Kasumi-1 (cell line): Measurements from ENCODE around the gene POPDC2.

ENCODE experiments used
- DNase-seq, 2 experiments: peaks; one replicate each; lab custom pipeline; 2025; lab: John Stamatoyannopoulos, UW

Gene POPDC2

GRCh38 chr3:119669906-119670570 lies 9.6 kb upstream of the POPDC2 start:
- DNase-seq = no peak

GRCh38 chr3:119665954-119666559 lies 5.7 kb upstream of the POPDC2 start:
- DNase-seq = no peak

- DNase-seq = peak; percentile 15 to 18
Measured at GRCh38 chr3:119664850-119665379, 4.5 kb upstream of the POPDC2 start.

- no peak for DNase-seq
Measured at GRCh38 chr3:119664370-119664769, 4.0 kb upstream of the POPDC2 start.

- no peak for DNase-seq
Measured at GRCh38 chr3:119663885-119664284, 3.5 kb upstream of the POPDC2 start.

GRCh38 chr3:119662604-119663373 lies 2.4 kb upstream of the POPDC2 start:
- DNase-seq = no peak

GRCh38 chr3:119659606-119660291 lies 640 bp downstream of the POPDC2 start:
- peak in 1 of 2 experiments; percentile 4 for DNase-seq

GRCh38 chr3:119658994-119659393 lies 1.4 kb downstream of the POPDC2 start:
- no peak for DNase-seq

- DNase-seq = peak; percentile 6 to 14
Measured at GRCh38 chr3:119657887-119658702, 2.3 kb downstream of the POPDC2 start.

GRCh38 chr3:119653876-119654275 lies 6.5 kb downstream of the POPDC2 start:
- DNase-seq = peak; percentile 52 to 62

GRCh38 chr3:119652306-119653033 lies 7.9 kb downstream of the POPDC2 start:
- DNase-seq = no peak

- no peak for DNase-seq
Measured at GRCh38 chr3:119649761-119650160, 10.6 kb downstream of the POPDC2 start.

- no peak for DNase-seq
Measured at GRCh38 chr3:119647843-119648575, 12.4 kb downstream of the POPDC2 start.

- DNase-seq = no peak
Measured at GRCh38 chr3:119647171-119647570, 13.2 kb downstream of the POPDC2 start.

GRCh38 chr3:119645813-119646212 lies 14.6 kb downstream of the POPDC2 start:
- DNase-seq = no peak

GRCh38 chr3:119644481-119644880 lies 15.9 kb downstream of the POPDC2 start:
- no peak for DNase-seq

GRCh38 chr3:119643528-119643927 lies 16.9 kb downstream of the POPDC2 start:
- no peak for DNase-seq

- no peak for DNase-seq
Measured at GRCh38 chr3:119642746-119643473, 17.5 kb downstream of the POPDC2 start.

- no peak for DNase-seq
Measured at GRCh38 chr3:119641416-119641815, 19.0 kb downstream of the POPDC2 start.
